ENCODE results near the gene MYZAP.
"Not testable (repeated sequence)": the region's sequence is repeated elsewhere in the genome, so short reads cannot be mapped to it uniquely, and the experiment has no call there.

Gene MYZAP

DNA sequence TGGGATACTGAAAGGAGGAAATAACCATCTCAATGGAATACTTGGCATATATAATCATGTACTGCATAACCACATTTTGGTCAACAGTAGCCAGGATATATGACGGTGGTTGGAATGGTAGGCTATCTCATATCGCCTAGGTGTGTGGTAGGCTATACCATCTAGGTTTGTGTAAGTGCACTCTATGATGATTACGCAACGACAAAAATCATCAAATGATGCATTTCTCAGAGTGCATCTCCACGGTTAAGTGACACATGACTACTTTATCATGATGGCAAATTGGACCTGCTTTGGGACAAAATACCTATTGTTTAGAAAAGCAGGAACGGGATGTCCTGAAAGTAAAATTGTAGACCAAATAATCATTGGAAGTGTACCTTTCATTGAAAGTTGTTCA lies 2.8 kb downstream of the MYZAP start:
- no peak for DNase-seq (ENCODE audit: low read depth)

DNA sequence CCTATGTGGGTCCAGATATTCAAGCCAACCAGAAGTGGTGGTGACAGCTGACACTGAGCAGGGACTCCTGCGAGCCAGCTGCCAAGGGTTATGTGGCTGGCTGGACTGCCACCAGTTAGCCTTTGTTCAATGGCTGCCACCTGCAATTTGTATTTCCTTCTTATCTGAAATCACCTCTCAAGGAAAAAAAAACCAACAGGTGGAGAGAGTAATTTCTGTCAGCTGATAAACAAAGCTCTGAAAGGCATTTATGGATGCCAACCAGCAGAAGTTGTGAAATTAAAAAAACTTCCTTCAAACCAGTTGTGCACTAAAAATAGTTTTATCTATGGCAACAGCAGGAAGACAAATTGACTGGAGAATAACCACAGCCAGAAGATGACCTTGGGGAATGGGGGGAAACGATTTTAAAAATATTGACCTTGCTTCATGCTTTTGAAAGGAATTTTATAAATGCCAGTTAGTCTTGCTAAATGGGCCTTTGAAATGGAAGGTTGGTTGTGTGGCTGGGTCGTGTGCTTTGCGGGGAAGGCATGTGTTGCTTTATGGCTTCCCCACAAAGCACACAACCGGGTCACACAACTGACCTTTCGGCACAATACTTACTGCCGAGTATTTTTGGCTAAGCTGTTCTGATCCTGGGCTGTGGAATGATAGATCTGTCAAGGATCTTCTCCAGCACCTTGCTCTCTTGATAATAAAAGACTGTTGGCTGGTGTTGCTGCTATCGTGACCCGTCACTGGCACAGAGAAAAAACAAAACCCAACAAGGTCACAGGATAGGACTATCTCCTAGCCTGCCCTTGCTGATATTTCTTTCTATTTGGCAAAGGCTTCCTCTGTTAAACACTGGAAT lies 3.5 kb downstream of the MYZAP start:
- DNase-seq (ENCODE audit: low read depth) = no peak

DNA sequence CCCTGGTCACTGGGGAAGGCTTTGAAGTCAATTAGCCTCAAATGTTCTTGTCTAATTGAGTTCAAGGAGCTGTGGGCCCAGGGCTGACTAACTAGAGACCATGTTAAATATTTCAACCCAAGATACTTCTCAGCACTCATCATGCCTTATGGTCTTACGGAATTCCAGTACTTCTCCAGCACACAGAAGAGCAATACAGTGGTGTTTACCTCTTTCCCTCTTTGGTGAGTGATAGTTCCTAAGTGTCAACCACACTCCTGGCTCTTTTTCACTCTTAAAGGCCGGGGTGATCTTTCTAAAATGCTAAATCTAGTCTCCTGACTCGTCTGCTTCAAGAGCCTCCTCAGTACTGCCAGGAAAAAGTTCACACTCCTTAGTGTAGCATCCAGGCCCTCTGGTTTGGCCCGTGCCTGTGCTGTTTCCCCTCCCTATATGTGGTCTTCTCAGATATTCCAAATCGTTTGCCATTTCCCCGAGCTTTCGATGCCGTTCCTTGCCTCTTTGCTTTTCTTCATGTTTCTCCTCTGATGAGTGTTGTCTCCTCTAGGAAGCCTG lies 4.7 kb downstream of the MYZAP start:
- no peak for DNase-seq (ENCODE audit: low read depth)

DNA sequence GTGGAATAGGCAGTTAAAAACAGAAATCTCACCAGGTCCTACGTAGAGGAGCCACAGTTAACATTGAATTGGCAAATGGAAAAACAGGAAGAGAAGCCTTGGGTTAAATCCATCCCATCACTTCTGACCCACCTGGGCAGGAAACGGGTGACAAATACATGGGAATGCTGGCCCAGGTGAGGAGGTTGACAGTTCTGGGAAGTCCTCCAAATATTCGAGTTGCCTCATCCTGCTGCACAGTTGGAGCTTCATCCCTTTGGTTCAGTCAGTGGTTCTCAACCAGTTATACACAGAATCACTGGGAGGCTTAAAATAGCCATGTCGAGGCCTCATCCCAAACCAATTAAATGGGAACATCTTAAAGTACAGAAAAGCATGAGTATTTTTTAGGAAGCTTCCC lies 5.3 kb downstream of the MYZAP start:
- no peak for DNase-seq (ENCODE audit: low read depth)

DNA sequence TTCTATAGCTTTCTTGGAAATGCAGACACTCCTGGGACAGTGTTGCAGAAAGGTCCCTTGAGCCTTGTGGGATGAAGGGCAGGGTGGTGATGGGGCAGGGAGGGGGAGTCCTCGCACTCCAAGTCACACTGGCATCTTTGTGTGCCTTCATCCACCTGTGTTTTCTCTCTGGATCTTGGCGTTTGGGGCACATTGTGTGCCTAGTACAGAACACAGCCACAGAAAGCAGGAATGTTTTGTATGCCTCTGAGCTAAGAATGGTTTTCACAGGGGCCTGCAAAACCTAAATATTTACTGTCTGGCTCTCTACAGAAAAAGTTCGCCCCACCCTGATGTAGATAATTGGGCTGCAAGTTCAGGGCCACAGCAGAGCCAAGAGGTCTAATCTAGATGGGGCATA lies 5.7 kb downstream of the MYZAP start:
- no peak for DNase-seq (ENCODE audit: low read depth)

DNA sequence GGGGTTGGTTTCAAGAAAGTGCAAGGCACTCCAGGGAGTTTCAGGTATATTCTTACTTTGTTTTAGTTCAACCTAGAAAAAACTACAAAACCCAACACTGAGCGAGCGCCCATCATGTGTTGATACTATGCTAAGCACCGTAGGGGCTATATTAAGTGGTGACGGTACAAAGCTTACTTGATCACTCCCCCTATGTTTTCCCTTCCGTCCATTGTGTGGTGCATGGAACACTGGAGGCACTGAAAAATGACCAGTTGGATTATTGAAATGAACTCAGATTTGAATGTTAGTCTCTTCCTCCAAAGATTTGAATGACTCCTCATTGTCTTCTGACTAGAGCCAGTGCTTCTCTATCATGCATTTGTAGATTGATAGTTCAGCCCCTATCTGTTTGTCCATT lies 6.6 kb downstream of the MYZAP start:
- DNase-seq (ENCODE audit: low read depth) = no peak

DNA sequence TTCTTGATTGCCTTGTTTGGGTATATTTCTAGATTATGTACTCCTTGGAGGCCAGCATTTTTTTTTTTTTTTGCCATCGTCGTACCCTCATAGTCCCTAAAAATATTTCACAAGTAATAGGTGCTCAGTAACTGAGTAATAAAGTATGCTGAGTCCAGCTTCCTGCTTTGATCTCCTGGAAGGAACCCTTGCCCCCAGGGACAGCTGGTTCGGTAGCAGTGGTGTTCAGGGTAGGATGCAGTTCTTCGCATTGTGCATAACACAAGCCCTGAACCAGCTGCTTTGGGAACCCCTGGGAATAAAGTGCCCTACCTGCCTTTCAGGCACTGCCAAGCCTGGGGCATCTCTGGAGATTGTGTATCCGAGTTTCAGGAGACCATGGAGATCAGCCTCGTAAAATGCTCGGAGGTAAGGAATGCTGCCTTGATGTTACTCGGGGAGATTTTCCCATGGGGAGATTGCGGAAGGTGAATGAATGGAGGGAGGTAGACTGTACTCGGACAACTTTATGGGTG lies 7.6 kb downstream of the MYZAP start:
- no peak for DNase-seq (ENCODE audit: low read depth)

DNA sequence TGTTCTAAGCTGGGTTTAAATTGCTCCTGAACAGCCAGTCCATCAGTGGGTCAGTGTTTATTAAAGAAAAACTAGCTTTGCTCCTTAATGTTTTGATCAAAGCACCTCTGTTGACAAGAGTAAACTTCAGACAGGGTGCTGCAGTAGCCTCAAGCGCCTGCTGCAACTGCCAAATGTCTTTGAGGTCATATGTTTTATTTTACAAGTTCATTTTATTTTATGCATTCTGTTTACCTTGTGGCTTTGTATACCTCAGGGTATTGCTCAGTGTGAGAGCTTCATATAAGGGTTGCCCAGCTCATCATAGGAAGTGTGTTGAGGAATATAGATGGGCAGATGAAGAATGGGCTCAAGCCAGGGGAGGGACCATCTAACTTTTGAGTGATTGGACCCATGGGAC lies 8.5 kb downstream of the MYZAP start:
- no peak for DNase-seq (ENCODE audit: low read depth)

DNA sequence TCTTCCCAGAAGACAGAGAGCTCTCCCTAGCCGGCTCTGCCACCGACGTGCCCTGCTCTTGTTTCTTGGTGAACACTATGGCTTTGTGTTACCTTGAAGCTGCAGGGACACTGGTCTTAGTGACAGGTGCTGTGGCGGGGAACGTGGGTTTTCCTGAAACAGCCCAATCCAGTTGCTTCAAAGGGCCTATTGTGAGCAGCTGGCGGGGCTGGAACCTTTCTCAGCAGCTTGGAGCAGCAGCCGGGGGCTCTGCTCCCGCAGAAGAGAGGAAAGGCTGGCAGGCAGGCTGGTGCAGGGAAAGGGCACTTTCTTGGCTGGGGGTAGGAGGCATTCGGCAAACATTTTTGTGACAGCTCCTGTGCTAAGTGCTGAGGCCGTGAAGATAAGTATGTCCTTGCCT lies 12.8 kb downstream of the MYZAP start:
- DNase-seq (ENCODE audit: low read depth) = no peak

DNA sequence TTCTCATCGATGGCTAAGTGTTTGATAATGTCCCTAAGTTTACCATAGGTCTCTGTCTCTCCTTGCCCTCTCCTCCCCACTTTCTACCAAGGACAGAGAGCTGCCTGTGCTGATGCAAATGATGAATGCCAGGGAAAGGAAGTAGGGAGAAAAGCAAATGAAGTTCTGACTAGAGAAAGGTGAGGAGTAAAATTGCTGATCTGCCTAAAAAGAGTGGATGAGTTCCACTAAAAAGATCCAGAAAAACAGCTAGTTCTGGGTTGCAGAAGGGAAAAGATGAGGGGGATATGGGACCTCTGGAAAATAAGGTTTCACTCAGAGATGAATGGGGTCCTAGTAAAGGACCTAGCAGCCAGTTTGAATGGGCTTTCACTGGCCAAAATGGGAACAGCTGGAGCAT lies 13.8 kb downstream of the MYZAP start:
- DNase-seq (ENCODE audit: low read depth) = no peak

DNA sequence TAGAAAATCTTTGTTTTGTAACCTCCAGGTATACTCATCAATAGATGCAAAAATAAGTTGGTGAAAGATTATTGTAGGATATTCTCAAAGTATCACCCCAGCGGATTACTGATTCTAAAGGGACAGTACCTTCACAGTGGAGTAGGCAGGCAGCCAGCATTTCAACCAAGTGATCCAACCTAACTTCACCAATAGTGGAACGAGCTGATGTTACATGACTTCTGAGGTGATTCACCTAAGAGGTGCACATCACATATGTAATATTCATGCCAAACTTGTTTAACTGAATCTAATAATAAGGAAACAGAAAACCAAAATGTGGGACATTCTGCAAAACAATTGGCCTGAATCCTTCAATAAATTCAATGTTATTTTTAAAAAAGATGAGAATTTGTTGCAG lies 14.3 kb downstream of the MYZAP start:
- no peak for DNase-seq (ENCODE audit: low read depth)

DNA sequence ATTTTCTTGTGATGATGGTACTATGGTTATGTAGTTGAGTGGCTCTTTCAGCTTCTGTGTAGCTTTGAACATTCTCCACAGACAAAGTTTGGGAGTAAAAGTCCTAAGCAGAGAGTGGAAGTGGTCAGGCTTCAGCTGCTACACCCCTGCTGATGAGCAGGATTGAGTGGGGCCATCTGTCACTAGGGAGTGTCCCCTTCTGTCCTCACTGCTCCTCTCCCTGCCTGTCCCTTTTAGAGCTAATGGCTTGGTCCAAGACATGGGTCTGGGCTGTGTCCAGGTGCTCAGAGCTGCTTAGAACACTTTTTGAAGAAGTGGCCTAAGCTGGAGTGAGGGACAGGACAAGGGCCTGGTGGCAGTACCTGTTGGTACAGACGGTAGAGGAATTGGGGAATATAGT lies 15.1 kb downstream of the MYZAP start:
- no peak for DNase-seq (ENCODE audit: low read depth)

DNA sequence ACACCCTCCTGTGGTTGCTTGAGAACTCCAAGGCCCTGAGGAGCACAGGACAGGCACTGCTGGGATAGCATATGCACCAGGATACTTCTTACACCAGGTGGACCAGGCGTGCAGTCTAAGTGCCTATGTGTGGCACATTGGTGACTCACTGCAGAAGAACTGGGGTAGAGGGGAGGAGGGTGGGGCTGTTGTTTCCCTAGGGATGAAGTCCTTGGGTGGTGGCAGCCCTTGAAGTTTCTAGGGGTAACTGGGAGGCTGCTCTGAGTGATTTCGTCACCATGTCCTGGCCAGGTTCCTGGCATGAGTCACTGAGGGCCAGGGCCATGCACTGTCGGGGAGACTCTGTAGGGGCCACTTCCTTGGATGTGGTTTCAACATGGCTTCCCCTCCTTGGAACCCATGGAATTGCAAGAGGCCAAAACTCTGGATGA lies 15.9 kb downstream of the MYZAP start:
- DNase-seq (ENCODE audit: low read depth) = no peak

DNA sequence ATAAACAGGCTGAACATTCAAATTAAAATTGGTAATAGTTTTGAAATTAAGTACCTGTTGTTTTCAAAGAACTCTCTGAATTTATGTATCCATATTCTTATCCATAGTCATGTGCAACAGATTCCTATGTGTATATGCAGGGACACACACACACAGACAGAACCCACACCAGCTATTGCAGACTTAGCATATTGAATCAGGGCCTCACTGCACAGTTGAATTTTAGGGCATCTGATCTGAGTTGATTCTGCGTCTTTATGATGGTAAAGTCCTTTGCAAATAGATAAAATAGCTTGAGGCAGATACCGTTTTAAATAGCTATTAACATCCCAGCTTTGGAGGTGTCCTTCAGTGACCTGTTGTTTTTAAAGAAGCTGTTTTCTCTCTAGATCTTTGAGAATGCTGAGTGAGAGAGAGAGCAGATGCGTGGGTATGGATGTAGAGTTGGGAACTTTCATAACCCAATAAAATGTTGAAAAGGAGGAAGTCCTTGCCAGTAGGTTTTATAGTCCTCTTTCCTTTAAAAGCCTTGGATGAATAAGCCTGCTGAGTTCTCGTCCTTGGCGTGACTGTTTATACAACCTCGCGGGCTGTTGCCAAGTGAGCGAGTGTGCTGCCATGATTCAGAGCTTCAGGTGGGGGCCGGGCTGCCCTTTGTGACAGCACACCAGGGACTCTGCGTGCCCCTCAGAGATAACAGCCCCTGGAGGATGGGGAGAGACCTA lies 18.3 kb downstream of the MYZAP start:
- DNase-seq (ENCODE audit: low read depth) = no peak

DNA sequence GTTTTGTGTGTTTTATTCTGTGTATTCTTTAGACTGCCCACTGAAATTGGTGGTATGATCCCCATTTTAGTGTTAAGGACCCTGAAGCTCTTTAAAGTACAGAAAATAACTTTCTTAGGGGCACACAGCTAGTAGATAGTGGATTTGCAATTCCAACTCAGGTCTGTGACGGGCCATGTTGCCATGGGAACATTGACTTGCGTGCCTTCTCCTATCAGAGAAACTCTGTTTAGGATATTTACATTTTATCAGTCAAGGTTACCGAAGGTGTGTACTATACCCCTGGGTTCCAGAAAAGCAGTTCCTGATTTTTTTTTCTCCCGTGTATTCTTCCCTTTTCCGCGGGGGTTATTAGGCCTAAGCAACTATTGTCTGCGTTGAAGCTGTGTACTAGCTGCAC lies 19.4 kb downstream of the MYZAP start:
- no peak for DNase-seq (ENCODE audit: low read depth)

DNA sequence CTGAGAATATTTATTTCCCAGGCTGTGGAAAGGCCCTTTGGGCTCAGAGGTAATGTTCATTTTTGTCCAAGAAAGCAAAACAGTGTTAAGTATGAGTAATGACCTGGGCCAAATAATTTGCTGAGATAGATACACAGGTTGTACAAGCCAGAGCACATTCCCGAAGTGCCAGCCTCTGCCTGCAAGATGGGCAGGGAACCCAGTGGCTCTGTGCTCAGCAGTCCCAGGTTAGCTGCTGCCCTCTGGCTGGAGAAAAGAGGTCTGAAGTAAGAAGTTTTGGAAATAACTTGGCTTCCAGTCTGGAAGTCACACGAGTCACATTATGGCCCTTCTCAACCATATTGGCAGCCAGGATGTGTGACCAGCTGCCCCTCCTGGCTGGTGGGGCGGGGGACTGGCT lies 20.2 kb downstream of the MYZAP start:
- no peak for DNase-seq (ENCODE audit: low read depth)

DNA sequence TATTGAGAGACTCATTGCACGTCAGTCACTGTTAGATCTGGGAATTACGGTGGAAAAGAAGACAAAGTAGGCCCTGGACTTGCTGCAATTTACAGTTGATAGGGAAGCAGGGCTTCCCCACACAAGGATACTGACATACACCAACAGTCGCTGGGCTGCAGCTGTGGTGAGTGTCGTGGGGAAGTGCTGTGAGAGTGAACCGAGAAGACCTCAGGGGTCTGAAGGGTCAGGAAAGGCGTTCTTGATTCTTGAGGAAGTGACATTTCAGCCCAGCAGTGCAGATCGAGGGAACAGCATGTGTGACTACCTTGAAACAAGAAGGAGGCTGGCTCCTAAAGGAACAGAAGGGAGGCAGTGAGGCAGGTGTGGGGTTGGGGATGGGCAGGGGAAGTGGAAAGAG lies 22.5 kb downstream of the MYZAP start:
- no peak for DNase-seq (ENCODE audit: low read depth)

DNA sequence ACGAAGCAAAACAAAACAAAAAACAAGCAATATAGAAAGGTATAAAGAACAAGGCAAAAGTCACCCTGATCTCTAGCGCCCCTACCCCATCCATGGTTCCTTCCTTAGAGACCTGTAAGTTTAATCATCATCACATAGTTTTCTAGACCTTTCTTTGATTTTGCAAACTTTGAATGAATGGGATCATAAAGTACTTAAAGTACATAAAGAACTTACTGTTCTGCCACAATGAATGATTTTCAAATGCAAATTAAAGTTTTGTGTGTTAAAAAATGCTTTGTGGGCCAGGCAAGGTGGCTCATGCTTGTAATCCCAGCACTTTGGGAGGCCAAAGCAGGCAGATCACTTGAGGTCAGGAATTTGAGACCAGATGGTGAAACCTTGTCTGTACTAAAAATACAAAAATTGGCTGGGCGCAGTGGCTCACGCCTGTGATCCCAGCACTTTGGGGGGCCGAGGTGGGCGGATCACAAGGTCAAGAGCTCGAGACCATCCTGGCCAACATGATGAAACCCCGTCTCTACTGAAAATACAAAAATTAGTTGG lies 24.3 kb downstream of the MYZAP start:
- DNase-seq (ENCODE audit: low read depth) = not testable (repeated sequence)

DNA sequence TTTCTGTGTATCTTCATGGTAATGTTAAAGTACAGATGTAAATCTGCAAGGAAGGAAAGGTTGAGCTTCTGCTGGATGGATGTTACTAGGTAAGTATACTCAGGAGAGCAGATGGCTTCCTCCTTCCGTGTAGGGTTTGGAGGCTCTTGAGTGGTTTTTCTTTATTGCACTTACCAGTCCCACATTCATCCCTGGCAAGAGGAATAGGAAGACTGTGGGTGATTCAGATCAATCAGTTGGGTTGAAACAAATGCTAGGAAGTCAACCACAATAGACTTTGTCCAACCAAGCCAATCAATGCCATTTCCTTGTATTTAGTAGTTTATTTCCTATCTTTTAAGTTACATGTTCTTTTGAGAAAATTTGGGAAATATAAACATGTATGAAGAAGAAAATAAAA lies 26.6 kb downstream of the MYZAP start:
- no peak for DNase-seq (ENCODE audit: low read depth)

DNA sequence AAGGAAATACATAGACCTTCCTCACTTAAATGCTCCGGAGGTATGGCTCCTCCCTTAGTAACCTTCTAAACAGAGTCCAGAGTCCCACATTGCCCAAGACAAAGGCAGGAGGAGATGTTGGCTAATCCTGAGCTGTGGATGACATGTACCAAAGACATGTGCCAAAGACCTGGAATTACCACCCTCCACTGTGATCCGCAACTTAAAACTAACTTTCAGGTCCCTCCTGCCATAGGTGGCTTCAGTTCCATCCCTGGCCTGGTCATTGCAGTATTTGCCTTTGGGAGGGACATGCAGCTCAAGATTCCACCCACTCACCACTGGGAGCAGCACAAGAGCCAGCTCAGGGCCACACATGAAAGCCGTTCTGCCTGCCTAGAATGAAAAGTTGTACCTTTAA lies 28.0 kb downstream of the MYZAP start:
- DNase-seq (ENCODE audit: low read depth) = no peak

DNA sequence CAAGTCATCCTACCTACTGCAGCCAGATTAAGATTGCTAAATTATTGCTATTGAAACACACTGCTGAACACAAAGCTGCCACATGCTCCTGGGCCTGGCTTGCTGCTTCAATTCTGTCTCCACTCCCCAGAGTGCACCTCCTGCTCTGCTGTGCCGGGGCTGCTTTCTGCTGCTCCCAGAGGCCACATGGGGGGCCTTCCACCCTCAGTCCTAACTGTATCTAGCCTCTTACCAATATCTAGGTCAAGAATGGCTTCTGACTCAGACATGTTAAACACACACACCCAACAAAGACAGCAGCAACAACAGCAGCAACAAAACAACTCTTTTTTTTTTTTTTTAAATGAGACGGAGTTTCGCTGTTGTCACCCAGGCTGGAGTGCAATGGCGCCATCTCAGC lies 33.0 kb downstream of the MYZAP start:
- DNase-seq (ENCODE audit: low read depth) = no peak

DNA sequence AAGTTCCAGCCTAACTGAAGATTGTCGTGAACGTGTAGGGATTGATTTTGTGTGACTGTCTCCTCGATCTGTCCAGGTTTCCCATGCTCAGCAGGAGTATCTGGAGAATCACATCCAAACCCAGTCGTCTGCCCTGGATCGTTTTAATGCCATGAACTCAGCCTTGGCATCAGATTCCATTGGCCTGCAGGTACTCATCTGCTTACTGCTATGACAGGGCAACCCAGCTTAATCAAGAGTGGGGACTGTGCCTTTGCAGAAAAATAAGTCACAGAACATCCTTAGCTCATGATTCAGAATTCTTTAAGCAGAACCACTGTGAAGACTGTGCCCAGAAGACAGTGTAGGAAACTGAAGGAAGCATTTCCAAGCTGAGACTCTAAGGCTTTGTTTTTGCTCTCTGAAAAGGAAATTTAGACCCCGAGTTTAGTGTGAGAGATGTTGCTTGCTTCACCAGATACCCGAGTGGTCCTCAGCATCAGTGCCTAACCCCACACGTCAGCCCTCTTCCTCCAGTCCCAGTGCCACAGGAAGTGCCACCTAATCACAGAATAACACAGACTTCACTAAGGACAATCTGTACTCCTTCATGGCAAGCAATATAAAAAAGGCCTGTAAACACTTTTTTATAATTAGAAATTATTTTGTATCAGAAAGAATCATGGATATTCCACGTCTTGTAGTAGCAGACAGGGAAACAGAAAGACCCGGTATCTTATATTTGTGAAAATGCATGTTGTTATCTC lies 34.2 kb downstream of the MYZAP start:
- DNase-seq (ENCODE audit: low read depth) = no peak
